GM13977 (cell line): ENCODE data around the gene RAB17.

Experiments used
- DNase-seq: peaks from one replicate; pipeline ENCODE4 v3.0.0; 2012; ENCODE audit warnings: low spot score
- in situ Hi-C: fragments of 300-500 bp; cut with MboI; formaldehyde crosslinking; loops from one replicate; pipeline ENCODE4 v1.12.0; 2022; ENCODE audit warnings: low sequenced_read_pairs, low pct_unique_long_range_greater_than_20kb, mixed read lengths, inconsistent platforms; ENCODE audit not compliant: unreplicated experiment
- TF ChIP-seq, protein P1 (sequence below): IDR thresholded peaks from 2 replicates; pipeline ENCODE4 v1.5.1; 2012; ENCODE audit warnings: mild to moderate bottlenecking, control low read depth; ENCODE audit not compliant: insufficient read depth; ENCODE audit errors: extremely low read depth, missing control alignments

The RAB17 gene

GRCh38 chr2:237532160-237532559 lies 58.4 kb downstream of the RAB17 start:
- DNase-seq, result no peak
- in situ Hi-C loops, result no loop called here
- TF ChIP-seq, protein P1, sequence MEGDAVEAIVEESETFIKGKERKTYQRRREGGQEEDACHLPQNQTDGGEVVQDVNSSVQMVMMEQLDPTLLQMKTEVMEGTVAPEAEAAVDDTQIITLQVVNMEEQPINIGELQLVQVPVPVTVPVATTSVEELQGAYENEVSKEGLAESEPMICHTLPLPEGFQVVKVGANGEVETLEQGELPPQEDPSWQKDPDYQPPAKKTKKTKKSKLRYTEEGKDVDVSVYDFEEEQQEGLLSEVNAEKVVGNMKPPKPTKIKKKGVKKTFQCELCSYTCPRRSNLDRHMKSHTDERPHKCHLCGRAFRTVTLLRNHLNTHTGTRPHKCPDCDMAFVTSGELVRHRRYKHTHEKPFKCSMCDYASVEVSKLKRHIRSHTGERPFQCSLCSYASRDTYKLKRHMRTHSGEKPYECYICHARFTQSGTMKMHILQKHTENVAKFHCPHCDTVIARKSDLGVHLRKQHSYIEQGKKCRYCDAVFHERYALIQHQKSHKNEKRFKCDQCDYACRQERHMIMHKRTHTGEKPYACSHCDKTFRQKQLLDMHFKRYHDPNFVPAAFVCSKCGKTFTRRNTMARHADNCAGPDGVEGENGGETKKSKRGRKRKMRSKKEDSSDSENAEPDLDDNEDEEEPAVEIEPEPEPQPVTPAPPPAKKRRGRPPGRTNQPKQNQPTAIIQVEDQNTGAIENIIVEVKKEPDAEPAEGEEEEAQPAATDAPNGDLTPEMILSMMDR, result no peak

GRCh38 chr2:237530472-237531433 lies 59.8 kb downstream of the RAB17 start:
- no peak for DNase-seq
- TF ChIP-seq, protein P1, result no peak
- in situ Hi-C loops, result no loop called here

- TF ChIP-seq, protein P1, result no peak
- peak; percentile 75 for DNase-seq
- in situ Hi-C loops, result no loop called here
Measured at GRCh38 chr2:237529452-237530402, 60.8 kb downstream of the RAB17 start.

- TF ChIP-seq, protein P1, result no peak
- DNase-seq, result no peak
- in situ Hi-C loops, result no loop called here
Measured at GRCh38 chr2:237527766-237528165, 62.8 kb downstream of the RAB17 start.

DNA sequence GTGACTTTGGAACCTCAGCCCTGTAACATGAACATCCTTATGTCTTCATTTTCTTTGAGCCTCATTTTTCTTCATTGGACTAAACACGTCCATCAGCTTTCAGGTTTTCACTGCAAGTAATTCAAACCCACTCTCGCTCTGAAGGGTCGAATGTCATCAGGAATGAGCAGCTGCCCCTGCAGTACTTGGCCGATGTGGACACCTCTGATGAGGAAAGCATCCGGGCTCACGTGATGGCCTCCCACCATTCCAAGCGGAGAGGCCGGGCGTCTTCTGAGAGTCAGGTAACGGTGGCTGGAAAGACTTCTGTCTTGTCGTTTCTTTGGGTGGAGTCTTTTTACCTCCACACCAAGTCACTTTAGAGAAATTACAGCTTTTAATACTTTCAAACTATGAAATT lies 63.3 kb downstream of the RAB17 start:
- TF ChIP-seq, protein P1, result no peak
- in situ Hi-C loops, result no loop called here
- no peak for DNase-seq

DNA sequence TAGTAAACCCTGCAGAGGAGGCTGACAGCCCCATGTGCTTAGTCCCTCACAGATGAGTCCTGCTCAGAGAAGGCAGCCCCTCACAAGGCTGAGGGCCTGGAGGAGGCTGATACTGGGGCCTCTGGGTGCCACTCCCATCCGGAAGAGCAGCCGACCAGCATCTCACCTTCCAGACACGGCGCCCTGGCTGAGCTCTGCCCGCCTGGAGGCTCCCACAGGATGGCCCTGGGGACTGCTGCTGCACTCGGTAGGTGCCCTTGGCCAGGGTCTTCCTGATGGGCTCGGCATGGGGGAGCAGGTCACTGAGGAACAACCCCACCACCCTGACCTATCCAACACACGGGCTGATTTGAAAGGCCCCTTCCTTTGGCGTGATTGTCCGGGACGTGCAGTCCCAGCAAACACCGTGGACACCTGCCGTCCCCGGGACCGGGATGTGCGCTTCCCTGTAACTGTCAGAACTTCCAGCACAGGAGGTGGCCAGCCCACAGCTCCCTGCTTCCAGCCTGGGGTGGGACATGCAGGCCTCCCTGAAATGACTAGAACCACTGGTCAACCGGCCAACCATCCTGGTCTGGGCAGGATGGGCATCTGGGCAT lies 64.9 kb downstream of the RAB17 start:
- in situ Hi-C loops, result no loop called here
- no peak for DNase-seq
- TF ChIP-seq, protein P1, result no peak
